Measurements from ENCODE around the gene PLPPR4. TPM values are rescaled to one million over a fixed set of nuclear protein-coding genes. Genes with fewer than 3 reads are reported as not detected.

The PLPPR4 gene
- total RNA-seq = under 0.01 and 4.6 TPM in 2 replicates

GRCh38 chr1:99264201-99265021, at the start of gene PLPPR4:
Gene PLPPR4, plus strand, starts transcription at chr1:99264492. Its CDS starts 102 bp downstream, at chr1:99264594.

